PC-9 (cell line): ENCODE measurements around the gene STBD1. TPM values are rescaled to one million over a fixed set of nuclear protein-coding genes. Genes with fewer than 3 reads are reported as not detected.
A peak's percentile ranks its signal among the peaks of the same experiment; 100 is the strongest.

Experiments
- BruUV-seq: library from RNA; stranded (reverse); fragments of 400-500 nt; replicated peaks from 2 replicates; lab custom pipeline; 2021; lab: Mats Ljungman, UMichigan
- CTCF ChIA-PET: fragments of 300-600 bp; sonication (Branson Sonifier 250); formaldehyde crosslinking; loops from one replicate; lab custom pipeline; 2022; ENCODE audit warnings: antibody characterized with exemption; lab: Charles Lee
- POLR2A ChIA-PET: fragments of 300-600 bp; sonication (Branson Sonifier 250); formaldehyde crosslinking; loops from one replicate; lab custom pipeline; 2022; ENCODE audit warnings: antibody characterized with exemption; ENCODE audit not compliant: unreplicated experiment; lab: Charles Lee
- DNase-seq, 2 experiments: peaks; one replicate each; pipeline versions ENCODE4 v3.0.0 to v3.0.0-alpha.2; 2015 to 2022; ENCODE audit warnings: mixed read lengths in 1 of 2
- H2AFZ ChIP-seq: fragments of 200-600 bp; sonication (generic); 2 replicates; pipeline ENCODE4 v1.8.1; 2017; ENCODE audit warnings: antibody characterized with exemption
- H3F3A ChIP-seq: fragments of 200-600 bp; sonication (generic); 2 replicates; pipeline ENCODE4 v1.8.1; 2017; ENCODE audit warnings: antibody characterized with exemption, mild to moderate bottlenecking, low read depth; ENCODE audit not compliant: insufficient read depth
- H3K27ac ChIP-seq: fragments of 200-600 bp; sonication (generic); 2 replicates; pipeline ENCODE4 v1.6.1; 2016; ENCODE audit warnings: mixed run types
- H3K27me3 ChIP-seq: fragments of 200-600 bp; sonication (generic); 2 replicates; pipeline ENCODE4 v1.6.1; 2016; ENCODE audit warnings: low read depth, mixed run types; ENCODE audit not compliant: insufficient read depth
- H3K36me3 ChIP-seq: fragments of 200-600 bp; sonication (generic); 2 replicates; pipeline ENCODE4 v1.6.1; 2016; ENCODE audit warnings: low read depth, mixed run types
- H3K4me1 ChIP-seq: fragments of 200-600 bp; sonication (generic); replicated peaks from 2 replicates; pipeline ENCODE4 v1.6.1; 2016; ENCODE audit warnings: mixed run types; ENCODE audit not compliant: insufficient read depth
- H3K4me2 ChIP-seq: fragments of 200-600 bp; sonication (generic); 2 replicates; pipeline ENCODE4 v1.6.1; 2017; ENCODE audit warnings: mixed run types
- H3K4me3 ChIP-seq: fragments of 200-600 bp; sonication (generic); 2 replicates; pipeline ENCODE4 v1.6.1; 2016; ENCODE audit warnings: mixed run types
- H3K79me2 ChIP-seq: fragments of 200-600 bp; sonication (generic); 2 replicates; pipeline ENCODE4 v1.6.1; 2017; ENCODE audit warnings: low read depth, mixed run types
- H3K9me2 ChIP-seq: fragments of 200-600 bp; sonication (generic); 2 replicates; pipeline ENCODE4 v1.8.1; 2017; ENCODE audit warnings: mild to moderate bottlenecking; ENCODE audit not compliant: insufficient read depth
- H3K9me3 ChIP-seq: fragments of 200-600 bp; sonication (generic); 2 replicates; pipeline ENCODE4 v1.8.1; 2016; ENCODE audit warnings: low read depth; ENCODE audit not compliant: insufficient read depth
- H4K20me1 ChIP-seq: fragments of 200-600 bp; sonication (generic); 2 replicates; pipeline ENCODE4 v1.8.1; 2017; ENCODE audit not compliant: insufficient read depth
- EZH2 ChIP-seq: fragments of 200-600 bp; sonication (generic); IDR thresholded peaks from 2 replicates; pipeline ENCODE4 v1.8.0; 2017; ENCODE audit warnings: antibody characterized with exemption, low read depth
- intact Hi-C: fragments of 100-400 bp; cut with micrococcal nuclease; formaldehyde crosslinking; loops from one replicate; pipeline ENCODE4 v1.10.0; 2022; ENCODE audit not compliant: unreplicated experiment
- total RNA-seq: library from RNA; stranded (reverse); gene quantifications from 2 replicates; pipeline ENCODE4 v1.2.3, GENCODE V29; 2021
- TF ChIP-seq, protein P1 (sequence below): fragments of 200-600 bp; sonication (generic); conservative IDR thresholded peaks from 2 replicates; pipeline ENCODE4 v1.6.1; 2017; ENCODE audit warnings: mixed run types, antibody characterized with exemption, mild to moderate bottlenecking, moderate library complexity

STBD1 gene
- total RNA-seq, 1 experiment from 2014 or later, result 1.8 TPM

DNA sequence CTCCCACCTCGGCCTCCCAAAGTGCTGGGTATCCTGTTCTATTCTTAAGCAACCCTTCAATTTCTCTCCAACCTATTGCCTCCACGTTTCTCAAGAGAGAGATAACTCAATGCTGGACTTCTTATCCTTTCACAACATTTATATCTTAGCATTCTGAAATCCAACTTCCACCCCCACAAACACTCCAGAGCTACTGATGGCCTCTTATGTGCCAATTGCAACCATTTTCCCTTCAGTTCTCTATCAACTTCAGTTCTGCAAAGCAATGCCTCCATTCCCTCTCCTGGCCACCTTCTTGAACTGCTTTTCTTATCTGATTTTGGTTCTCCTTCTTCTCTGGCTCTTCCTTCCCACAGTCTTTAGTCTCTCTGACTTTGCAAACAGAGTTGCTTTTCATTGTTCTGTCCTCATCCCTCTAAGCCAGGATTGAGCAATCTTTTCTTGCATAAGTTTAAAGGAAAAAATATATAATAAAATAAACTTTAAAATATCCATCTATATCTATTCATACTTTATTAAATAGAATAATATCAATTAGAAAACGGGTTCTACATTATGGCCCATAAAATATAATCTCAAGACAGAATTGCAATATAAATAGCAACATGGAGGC, 3.6 kb upstream of the STBD1 start:
- TF ChIP-seq, protein P1, sequence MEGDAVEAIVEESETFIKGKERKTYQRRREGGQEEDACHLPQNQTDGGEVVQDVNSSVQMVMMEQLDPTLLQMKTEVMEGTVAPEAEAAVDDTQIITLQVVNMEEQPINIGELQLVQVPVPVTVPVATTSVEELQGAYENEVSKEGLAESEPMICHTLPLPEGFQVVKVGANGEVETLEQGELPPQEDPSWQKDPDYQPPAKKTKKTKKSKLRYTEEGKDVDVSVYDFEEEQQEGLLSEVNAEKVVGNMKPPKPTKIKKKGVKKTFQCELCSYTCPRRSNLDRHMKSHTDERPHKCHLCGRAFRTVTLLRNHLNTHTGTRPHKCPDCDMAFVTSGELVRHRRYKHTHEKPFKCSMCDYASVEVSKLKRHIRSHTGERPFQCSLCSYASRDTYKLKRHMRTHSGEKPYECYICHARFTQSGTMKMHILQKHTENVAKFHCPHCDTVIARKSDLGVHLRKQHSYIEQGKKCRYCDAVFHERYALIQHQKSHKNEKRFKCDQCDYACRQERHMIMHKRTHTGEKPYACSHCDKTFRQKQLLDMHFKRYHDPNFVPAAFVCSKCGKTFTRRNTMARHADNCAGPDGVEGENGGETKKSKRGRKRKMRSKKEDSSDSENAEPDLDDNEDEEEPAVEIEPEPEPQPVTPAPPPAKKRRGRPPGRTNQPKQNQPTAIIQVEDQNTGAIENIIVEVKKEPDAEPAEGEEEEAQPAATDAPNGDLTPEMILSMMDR, result no peak
- no peak for TF ChIP-seq EZH2
- CTCF ChIA-PET, result no interaction called here

DNA sequence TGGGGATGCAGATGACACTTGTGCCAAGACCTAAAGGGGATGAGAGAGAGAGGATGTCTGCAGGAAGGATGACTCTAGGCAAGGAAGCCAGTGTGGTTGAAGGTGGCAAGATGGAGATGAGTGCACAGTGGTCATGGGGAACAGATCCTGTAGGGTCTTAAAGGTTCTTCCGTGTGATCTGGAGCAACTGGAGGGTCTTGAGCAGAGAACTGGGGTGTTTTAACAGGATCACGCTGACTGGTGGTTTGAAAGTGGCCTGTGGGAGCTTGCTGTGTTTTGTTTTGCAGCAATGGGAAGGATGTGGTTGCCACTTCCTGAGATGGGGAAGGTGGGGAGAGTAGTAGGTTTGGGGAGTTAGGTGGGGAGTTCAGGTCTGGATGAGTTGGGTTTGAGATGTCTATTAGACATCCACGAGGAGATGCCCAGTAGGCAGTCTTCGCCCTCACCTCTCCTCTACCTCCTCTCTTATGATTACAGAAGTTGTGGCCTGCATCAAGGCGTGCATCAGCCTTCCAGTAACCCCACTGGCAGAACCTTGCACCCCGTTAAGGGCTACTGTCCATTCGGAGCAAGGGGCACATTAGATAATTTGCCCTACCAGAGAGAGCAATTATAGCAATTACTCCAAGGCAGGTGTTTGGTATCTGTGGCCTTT, 1.4 kb upstream of the STBD1 start:
- H3K4me2 ChIP-seq, result peak overlapping the region; percentile 88
- peak overlapping the region; percentile 87; the same call in 1 of the 2 replicates for H3K4me3 ChIP-seq
- H4K20me1 ChIP-seq, result no peaks in the 10 kb centered on the region
- no peak for DNase-seq
- no peak overlapping the region for H2AFZ ChIP-seq
- H3K36me3 ChIP-seq, result no peaks in the 10 kb centered on the region
- H3K27me3 ChIP-seq, result no peaks in the 10 kb centered on the region
- H3K27ac ChIP-seq, result no peak overlapping the region
- no peaks in the 10 kb centered on the region for H3K79me2 ChIP-seq
- BruUV-seq, result no TSS peak
- no peaks in the 10 kb centered on the region for H3K9me2 ChIP-seq
- intact Hi-C loops, result loop anchor here (5.0 kb wide), 2 partner anchors 53 to 123 kb away; partner anchors contain the start of gene FAM47E
- peaks cover 13% of the 10 kb centered on the region for H3F3A ChIP-seq
- POLR2A ChIA-PET, result interaction anchor here (0.7 kb wide), 1 partner anchor 867 kb away, joined by 4 read pairs; no protein-coding TSS in a partner anchor
- no peaks in the 10 kb centered on the region for H3K9me3 ChIP-seq
- CTCF ChIA-PET, result no interaction called here
- peaks cover 28% of the 10 kb centered on the region for H3K4me1 ChIP-seq
- no peak for TF ChIP-seq EZH2
- TF ChIP-seq, protein P1, result no peak

More for the DNA sequence above, 3.6 kb upstream of the STBD1 start:
- H3K9me2 ChIP-seq, result no peaks in the 10 kb centered on the region
- POLR2A ChIA-PET, result no interaction called here
- peaks cover 28% of the 10 kb centered on the region for H3K4me1 ChIP-seq
- no peaks in the 10 kb centered on the region for H3K27me3 ChIP-seq
- no peak for DNase-seq
- no peaks in the 10 kb centered on the region for H3K79me2 ChIP-seq
- peaks cover 13% of the 10 kb centered on the region for H3F3A ChIP-seq
- no TSS peak for BruUV-seq
- no peak overlapping the region for H3K4me2 ChIP-seq
- no peaks in the 10 kb centered on the region for H4K20me1 ChIP-seq
- H3K36me3 ChIP-seq, result no peaks in the 10 kb centered on the region
- H3K4me3 ChIP-seq, result no peak overlapping the region
- H2AFZ ChIP-seq, result no peak overlapping the region
- peaks cover 6% of the 10 kb centered on the region; the same call in 1 of the 2 replicates for H3K9me3 ChIP-seq
- H3K27ac ChIP-seq, result no peak overlapping the region
- intact Hi-C loops, result no loop called here

DNA sequence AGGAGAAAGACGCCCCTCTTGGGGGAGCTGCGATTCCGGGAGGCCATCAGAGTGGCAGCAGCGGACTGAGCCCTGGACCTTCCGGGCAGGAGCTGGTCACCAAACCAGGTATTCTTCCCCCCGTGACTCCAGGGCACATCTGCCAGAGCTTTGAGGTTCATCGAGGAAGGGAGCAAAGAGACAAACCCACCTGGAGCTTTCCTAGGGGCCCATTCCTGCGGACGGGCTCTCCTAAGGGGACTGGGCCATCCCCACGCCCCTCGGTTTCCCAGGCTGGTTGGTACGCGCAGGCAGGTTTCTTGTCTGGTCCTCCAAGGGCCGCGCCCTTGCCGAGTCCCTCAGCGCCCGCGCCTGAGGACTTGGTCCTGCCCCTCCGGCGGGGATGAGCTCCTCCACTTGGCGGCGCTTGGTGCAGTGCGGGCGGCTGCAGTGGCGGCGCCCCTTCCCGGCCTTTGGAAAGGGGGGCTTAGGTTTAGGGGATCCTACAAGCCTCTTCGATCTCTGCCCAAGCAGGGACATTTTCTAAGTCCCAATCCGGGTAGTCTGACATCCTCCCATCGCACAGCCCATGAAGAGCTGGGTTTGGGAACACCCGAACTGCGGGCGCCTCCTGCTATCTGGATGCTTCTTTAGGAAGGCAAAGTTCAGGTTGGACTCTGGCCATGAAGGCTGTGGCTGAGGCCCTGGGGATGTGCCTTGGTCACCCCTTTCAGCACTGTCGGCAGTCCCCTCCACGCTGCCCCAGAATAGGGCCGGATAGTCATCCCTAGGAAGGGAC, 538 bp downstream of the STBD1 start:
- no peaks in the 10 kb centered on the region for H3K9me2 ChIP-seq
- peak overlapping the region; percentile 88 for H3K4me2 ChIP-seq
- intact Hi-C loops, result loop anchor here (2.0 to 5.0 kb wide), 4 partner anchors 55 to 125 kb away; partner anchors contain the start of genes FAM47E and SCARB2
- no peaks in the 10 kb centered on the region for H3K79me2 ChIP-seq
- CTCF ChIA-PET, result no interaction called here
- peak overlapping the region; percentile 87 for H3K4me3 ChIP-seq
- POLR2A ChIA-PET, result interaction anchor here (0.5 kb wide), 2 partner anchors 81 to 279 kb away, joined by 3 read pairs; no protein-coding TSS in a partner anchor
- H3K4me1 ChIP-seq, result peaks cover 13% of the 10 kb centered on the region
- H3K27ac ChIP-seq, result peak overlapping the region; percentile 58
- DNase-seq, result peak in 1 of 2 experiments; percentile 48
- H3K36me3 ChIP-seq, result no peaks in the 10 kb centered on the region
- TF ChIP-seq, protein P1, result no peak; the same call in 1 of the 2 replicates
- no peak for TF ChIP-seq EZH2
- no peaks in the 10 kb centered on the region for H3K27me3 ChIP-seq
- H3K9me3 ChIP-seq, result no peaks in the 10 kb centered on the region
- BruUV-seq, result TSS peak; percentile 59
- H3F3A ChIP-seq, result peaks cover 3% of the 10 kb centered on the region; the same call in 1 of the 2 replicates
- H2AFZ ChIP-seq, result peak overlapping the region; percentile 97
- no peaks in the 10 kb centered on the region for H4K20me1 ChIP-seq
